HEK293T (cell line): ENCODE data around the gene B3GNT3.

Experiments used
- CTCF ChIA-PET: fragments of 350-600 bp; formaldehyde crosslinking; extraction: SDS; loops from one replicate; lab custom pipeline; 2021; ENCODE audit warnings: antibody characterized with exemption, inconsistent platforms; lab: Yijun Ruan, JAX
- POLR2A ChIA-PET: fragments of 350-600 bp; formaldehyde crosslinking; extraction: SDS; loops from one replicate; lab custom pipeline; 2020; ENCODE audit warnings: antibody characterized with exemption, inconsistent platforms; lab: Yijun Ruan, JAX
- DNase-seq: peaks from one replicate; pipeline ENCODE4 v3.0.0; 2012; ENCODE audit warnings: mixed read lengths; ENCODE audit errors: extremely low spot score
- ARNT ChIP-seq: fragments of 450-650 bp; IDR thresholded peaks from 2 replicates; pipeline ENCODE4 v1.6.1; 2017; ENCODE audit warnings: mild to moderate bottlenecking
- BHLHE40 ChIP-seq: fragments of 450-650 bp; IDR thresholded peaks from 2 replicates; pipeline ENCODE4 v1.6.1; 2016; ENCODE audit warnings: mild to moderate bottlenecking, moderate library complexity, borderline replicate concordance
- CTBP1 ChIP-seq: fragments of 450-650 bp; IDR thresholded peaks from 2 replicates; pipeline ENCODE4 v1.6.1; 2016; ENCODE audit warnings: borderline replicate concordance
- ELF4 ChIP-seq: fragments of 450-650 bp; IDR thresholded peaks from 2 replicates; pipeline ENCODE4 v1.6.1; 2017; ENCODE audit warnings: antibody characterized with exemption
- FOXA1 ChIP-seq: fragments of 450-650 bp; IDR thresholded peaks from 2 replicates; pipeline ENCODE4 v1.6.1; 2016; ENCODE audit warnings: mild to moderate bottlenecking
- FOXK2 ChIP-seq: fragments of 450-650 bp; IDR thresholded peaks from 2 replicates; pipeline ENCODE4 v1.6.1; 2016; ENCODE audit warnings: mild to moderate bottlenecking
- FOXM1 ChIP-seq: fragments of 450-650 bp; IDR thresholded peaks from 2 replicates; pipeline ENCODE4 v1.6.1; 2017; ENCODE audit warnings: mild to moderate bottlenecking, borderline replicate concordance
- HDGF ChIP-seq: fragments of 450-650 bp; IDR thresholded peaks from 2 replicates; pipeline ENCODE4 v1.6.1; 2017; ENCODE audit warnings: antibody characterized with exemption, borderline replicate concordance
- L3MBTL2 ChIP-seq: fragments of 450-650 bp; conservative IDR thresholded peaks from 2 replicates; pipeline ENCODE4 v1.6.1; 2016; ENCODE audit warnings: mild to moderate bottlenecking
- LEF1 ChIP-seq: fragments of 450-650 bp; IDR thresholded peaks from 2 replicates; pipeline ENCODE4 v1.6.1; 2017; ENCODE audit warnings: mild to moderate bottlenecking, borderline replicate concordance
- NFRKB ChIP-seq: fragments of 450-650 bp; IDR thresholded peaks from 2 replicates; pipeline ENCODE4 v1.6.1; 2016; ENCODE audit warnings: mild to moderate bottlenecking, moderate library complexity
- PKNOX1 ChIP-seq: fragments of 450-650 bp; IDR thresholded peaks from 2 replicates; pipeline ENCODE4 v1.6.1; 2016
- SP1 ChIP-seq: fragments of 450-650 bp; IDR thresholded peaks from 2 replicates; pipeline ENCODE4 v1.6.1; 2017
- SUZ12 ChIP-seq: fragments of 450-650 bp; IDR thresholded peaks from 2 replicates; pipeline ENCODE4 v1.6.1; 2016; ENCODE audit warnings: mild to moderate bottlenecking
- TARDBP ChIP-seq: fragments of 450-650 bp; IDR thresholded peaks from 2 replicates; pipeline ENCODE4 v1.6.1; 2016
- ZNF384 ChIP-seq: fragments of 450-650 bp; IDR thresholded peaks from 2 replicates; pipeline ENCODE4 v1.6.1; 2016

Gene B3GNT3

DNA sequence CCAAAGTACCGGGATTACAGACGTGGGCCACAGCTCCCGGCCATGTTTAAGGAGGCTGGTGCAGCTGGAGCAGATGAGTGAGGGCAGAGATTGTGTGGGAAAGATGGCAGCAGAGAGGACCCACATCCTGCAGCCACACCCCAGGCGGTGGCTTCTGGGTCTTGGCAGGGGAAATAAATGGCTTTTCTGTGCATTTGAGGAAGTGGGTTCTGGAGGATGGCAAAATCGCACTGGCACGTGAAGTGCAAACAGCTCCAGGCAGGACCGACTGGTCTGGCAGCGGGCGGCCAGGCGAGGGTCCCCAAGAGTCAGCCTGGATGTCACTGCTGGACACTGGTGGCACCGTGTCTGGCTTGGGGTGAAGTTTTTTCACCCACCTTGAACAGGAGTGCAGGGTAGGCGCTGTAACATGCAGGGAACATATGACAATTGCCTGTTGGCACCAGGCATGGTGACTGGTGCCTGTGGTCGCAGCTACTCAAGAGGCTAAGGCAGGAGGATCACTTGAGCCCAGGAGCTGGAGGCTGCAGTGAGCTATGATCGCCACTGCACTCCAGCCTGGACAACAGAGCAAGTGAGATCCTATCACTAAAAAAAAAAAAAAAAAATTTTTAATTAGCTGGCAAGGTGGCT lies 8.4 kb downstream of the B3GNT3 start:
- no peak for TF ChIP-seq CTBP1
- no peak for TF ChIP-seq FOXM1
- ChIA-PET CTCF (interaction anchor here (0.6 to 0.8 kb wide), 3 partner anchors 28 to 887 kb away, joined by 3 to 9 read pairs (median 3); no protein-coding TSS in a partner anchor), POLR2A (interaction anchor here (1.2 kb wide), 1 partner anchor 38 kb away, joined by 3 read pairs; no protein-coding TSS in a partner anchor)
- no peak for DNase-seq

- ChIA-PET POLR2A (no interaction called here), CTCF (no interaction called here)
- TF ChIP-seq HDGF = no peak
- no peak for TF ChIP-seq ZNF384
- DNase-seq = no peak
Measured at GRCh38 chr19:17805427-17805826, 10.5 kb downstream of the B3GNT3 start.

DNA sequence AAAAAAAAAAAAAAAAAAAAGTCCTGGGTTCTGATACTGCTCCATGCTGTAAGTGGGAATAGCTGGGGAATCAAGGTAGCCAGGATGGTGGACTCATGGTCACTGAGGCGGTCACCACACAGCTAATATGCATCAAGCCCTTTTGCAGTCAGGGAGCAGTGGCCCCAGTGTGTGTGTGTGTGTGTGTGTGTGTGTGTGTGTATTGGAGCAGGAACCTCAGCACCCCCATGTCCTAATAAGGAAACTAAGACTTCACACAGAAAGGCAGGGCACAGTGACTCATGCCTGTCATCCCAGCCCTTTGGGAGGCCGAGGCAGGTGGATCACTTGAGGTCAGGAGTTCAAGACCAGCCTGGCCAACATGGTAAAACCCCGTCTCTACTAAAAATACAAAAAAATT lies 12.0 kb downstream of the B3GNT3 start:
- DNase-seq = no peak
- CTCF ChIA-PET = interaction anchor here (0.6 kb wide), 1 partner anchor 445 kb away, joined by 3 read pairs; no protein-coding TSS in a partner anchor
- no peak for TF ChIP-seq PKNOX1
- no peak for TF ChIP-seq ELF4
- no peak for TF ChIP-seq CTBP1
- no peak for TF ChIP-seq ZNF384
- no peak for TF ChIP-seq NFRKB
- TF ChIP-seq FOXK2 = no peak
- POLR2A ChIA-PET = no interaction called here

DNA sequence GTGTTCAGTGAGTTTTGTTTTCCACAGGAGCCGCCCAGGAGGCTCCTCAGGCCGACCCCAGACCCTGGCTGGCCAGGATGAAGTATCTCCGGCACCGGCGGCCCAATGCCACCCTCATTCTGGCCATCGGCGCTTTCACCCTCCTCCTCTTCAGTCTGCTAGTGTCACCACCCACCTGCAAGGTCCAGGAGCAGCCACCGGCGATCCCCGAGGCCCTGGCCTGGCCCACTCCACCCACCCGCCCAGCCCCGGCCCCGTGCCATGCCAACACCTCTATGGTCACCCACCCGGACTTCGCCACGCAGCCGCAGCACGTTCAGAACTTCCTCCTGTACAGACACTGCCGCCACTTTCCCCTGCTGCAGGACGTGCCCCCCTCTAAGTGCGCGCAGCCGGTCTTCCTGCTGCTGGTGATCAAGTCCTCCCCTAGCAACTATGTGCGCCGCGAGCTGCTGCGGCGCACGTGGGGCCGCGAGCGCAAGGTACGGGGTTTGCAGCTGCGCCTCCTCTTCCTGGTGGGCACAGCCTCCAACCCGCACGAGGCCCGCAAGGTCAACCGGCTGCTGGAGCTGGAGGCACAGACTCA lies 12.9 kb downstream of the B3GNT3 start:
- POLR2A ChIA-PET = no interaction called here
- TF ChIP-seq ELF4 = no peak
- TF ChIP-seq LEF1 = no peak
- no peak for TF ChIP-seq SUZ12
- CTCF ChIA-PET = no interaction called here
- DNase-seq = no peak

- ChIA-PET CTCF (no interaction called here), POLR2A (no interaction called here)
- DNase-seq = no peak
- TF ChIP-seq HDGF (no peak), FOXM1 (no peak), SP1 (no peak), BHLHE40 (no peak), CTBP1 (no peak), ELF4 (no peak)
Measured at GRCh38 chr19:17811103-17811502, 16.2 kb downstream of the B3GNT3 start.

GRCh38 chr19:17811681-17812080 lies 16.7 kb downstream of the B3GNT3 start:
- TF ChIP-seq SUZ12 = no peak
- no peak for TF ChIP-seq FOXK2
- no peak for TF ChIP-seq SP1
- no peak for TF ChIP-seq L3MBTL2
- TF ChIP-seq FOXA1 = no peak
- TF ChIP-seq ZNF384 = no peak
- TF ChIP-seq TARDBP = no peak
- TF ChIP-seq LEF1 = no peak
- TF ChIP-seq ARNT = no peak
- ChIA-PET CTCF (no interaction called here), POLR2A (interaction anchor here (1.5 kb wide), 1 partner anchor 47 kb away, joined by 4 read pairs; no protein-coding TSS in a partner anchor)
- DNase-seq = no peak

DNA sequence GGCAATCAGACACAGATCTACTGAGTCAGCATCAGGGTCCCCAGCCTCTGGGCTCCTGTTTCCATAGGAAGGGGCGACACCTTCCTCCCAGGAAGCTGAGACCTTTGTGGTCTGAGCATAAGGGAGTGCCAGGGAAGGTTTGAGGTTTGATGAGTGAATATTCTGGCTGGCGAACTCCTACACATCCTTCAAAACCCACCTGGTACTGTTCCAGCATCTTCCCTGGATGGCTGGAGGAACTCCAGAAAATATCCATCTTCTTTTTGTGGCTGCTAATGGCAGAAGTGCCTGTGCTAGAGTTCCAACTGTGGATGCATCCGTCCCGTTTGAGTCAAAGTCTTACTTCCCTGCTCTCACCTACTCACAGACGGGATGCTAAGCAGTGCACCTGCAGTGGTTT lies 17.2 kb downstream of the B3GNT3 start:
- no peak for TF ChIP-seq NFRKB
- TF ChIP-seq ELF4 = no peak
- no peak for TF ChIP-seq LEF1
- no peak for TF ChIP-seq SP1
- no peak for TF ChIP-seq L3MBTL2
- TF ChIP-seq HDGF = no peak
- TF ChIP-seq FOXM1 = no peak
- TF ChIP-seq SUZ12 = no peak
- no peak for TF ChIP-seq FOXK2
- TF ChIP-seq ZNF384 = no peak
- DNase-seq = no peak
- POLR2A ChIA-PET = interaction anchor here (1.5 kb wide), 1 partner anchor 47 kb away, joined by 4 read pairs; no protein-coding TSS in a partner anchor
- CTCF ChIA-PET = no interaction called here

GRCh38 chr19:17817668-17818363 lies 22.9 kb downstream of the B3GNT3 start:
- ChIA-PET POLR2A (no interaction called here), CTCF (interaction anchor here (1.1 kb wide), 1 partner anchor 322 kb away, joined by 3 read pairs; no protein-coding TSS in a partner anchor)
- TF ChIP-seq FOXK2 (no peak), NFRKB (no peak), SP1 (no peak), CTBP1 (no peak), BHLHE40 (no peak), SUZ12 (no peak), FOXA1 (no peak), ZNF384 (no peak), LEF1 (no peak), ARNT (no peak), PKNOX1 (no peak), TARDBP (no peak), HDGF (no peak), FOXM1 (no peak), ELF4 (no peak), L3MBTL2 (no peak)
- no peak for DNase-seq
